WI38 (cell line): ENCODE results near the gene FAM3B.
"Not testable (repeated sequence)": the region's sequence is repeated elsewhere in the genome, so short reads cannot be mapped to it uniquely, and the experiment has no call there.

Source experiments
- H3K4me3 ChIP-seq: 2 replicates; pipeline ENCODE4 v1.5.1; 2011; ENCODE audit warnings: low read depth, mild to moderate bottlenecking, control low read depth, low read length
- TF ChIP-seq, protein P1 (sequence below): IDR thresholded peaks from 2 replicates; pipeline ENCODE4 v1.5.1; 2012; ENCODE audit warnings: low read depth, mild to moderate bottlenecking, control low read depth, low read length

Gene FAM3B

GRCh38 chr21:41304068-41304720, 12.4 kb upstream of the FAM3B start:
- TF ChIP-seq, protein P1, sequence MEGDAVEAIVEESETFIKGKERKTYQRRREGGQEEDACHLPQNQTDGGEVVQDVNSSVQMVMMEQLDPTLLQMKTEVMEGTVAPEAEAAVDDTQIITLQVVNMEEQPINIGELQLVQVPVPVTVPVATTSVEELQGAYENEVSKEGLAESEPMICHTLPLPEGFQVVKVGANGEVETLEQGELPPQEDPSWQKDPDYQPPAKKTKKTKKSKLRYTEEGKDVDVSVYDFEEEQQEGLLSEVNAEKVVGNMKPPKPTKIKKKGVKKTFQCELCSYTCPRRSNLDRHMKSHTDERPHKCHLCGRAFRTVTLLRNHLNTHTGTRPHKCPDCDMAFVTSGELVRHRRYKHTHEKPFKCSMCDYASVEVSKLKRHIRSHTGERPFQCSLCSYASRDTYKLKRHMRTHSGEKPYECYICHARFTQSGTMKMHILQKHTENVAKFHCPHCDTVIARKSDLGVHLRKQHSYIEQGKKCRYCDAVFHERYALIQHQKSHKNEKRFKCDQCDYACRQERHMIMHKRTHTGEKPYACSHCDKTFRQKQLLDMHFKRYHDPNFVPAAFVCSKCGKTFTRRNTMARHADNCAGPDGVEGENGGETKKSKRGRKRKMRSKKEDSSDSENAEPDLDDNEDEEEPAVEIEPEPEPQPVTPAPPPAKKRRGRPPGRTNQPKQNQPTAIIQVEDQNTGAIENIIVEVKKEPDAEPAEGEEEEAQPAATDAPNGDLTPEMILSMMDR: no peak
- no peak overlapping the region for H3K4me3 ChIP-seq

- H3K4me3 ChIP-seq: no peak overlapping the region
- TF ChIP-seq, protein P1: no peak
Observed at GRCh38 chr21:41307219-41307618, 9.4 kb upstream of the FAM3B start.

DNA sequence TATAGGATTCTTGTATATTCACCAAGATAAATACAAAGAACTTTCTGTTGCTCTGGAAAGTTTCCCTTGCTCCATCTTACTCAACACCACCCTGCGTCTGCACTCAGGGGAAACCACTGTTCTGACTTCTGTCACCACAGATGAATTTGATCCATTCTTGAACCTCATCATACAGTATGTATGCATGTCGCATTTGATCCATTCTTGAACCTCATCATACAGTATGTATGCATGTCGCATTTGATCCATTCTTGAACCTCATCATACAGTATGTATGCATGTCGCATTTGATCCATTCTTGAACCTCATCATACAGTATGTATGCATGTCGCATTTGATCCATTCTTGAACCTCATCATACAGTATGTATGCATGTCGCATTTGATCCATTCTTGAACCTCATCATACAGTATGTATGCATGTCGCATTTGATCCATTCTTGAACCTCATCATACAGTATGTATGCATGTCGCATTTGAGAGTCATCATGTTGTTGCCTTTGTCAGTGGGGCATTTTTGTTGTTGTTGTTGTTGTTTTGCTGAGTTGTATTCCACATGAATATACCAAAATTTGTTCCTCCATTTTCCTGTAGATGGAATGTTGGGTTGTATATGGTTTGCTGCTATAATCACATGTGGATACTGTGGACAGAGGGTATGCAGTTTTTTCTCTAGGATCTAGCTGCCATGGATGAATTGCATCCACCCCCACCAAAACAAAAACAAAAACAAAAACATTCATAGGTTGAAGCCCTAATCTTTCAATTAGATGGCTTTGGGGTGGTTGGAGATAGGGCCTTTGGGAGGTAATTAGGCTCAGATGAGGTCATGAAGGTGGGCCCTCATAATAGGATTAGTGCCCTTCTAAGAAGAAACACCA, 3.1 kb upstream of the FAM3B start:
- H3K4me3 ChIP-seq: not testable (repeated sequence)

GRCh38 chr21:41315726-41316125, 875 bp upstream of the FAM3B start:
- no peak overlapping the region for H3K4me3 ChIP-seq
- TF ChIP-seq, protein P1: no peak

DNA sequence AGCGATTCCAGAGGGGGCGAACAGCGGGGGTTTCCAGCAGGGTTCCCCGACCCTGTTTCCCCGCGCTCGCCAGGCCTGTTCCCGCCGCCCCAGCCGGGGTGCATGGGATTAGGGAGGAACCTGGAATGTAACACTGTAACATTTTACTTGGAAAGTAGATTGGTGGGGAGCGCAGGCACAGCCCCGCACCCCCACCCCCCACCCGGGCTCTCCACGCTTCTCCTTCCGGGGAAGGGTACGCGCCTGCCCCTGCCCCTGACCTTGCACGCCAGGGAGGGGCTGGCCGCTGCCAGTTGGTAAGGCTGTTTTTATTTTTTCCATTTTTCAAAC, 427 bp downstream of the FAM3B start:
- no peak overlapping the region for H3K4me3 ChIP-seq
- TF ChIP-seq, protein P1: no peak

DNA sequence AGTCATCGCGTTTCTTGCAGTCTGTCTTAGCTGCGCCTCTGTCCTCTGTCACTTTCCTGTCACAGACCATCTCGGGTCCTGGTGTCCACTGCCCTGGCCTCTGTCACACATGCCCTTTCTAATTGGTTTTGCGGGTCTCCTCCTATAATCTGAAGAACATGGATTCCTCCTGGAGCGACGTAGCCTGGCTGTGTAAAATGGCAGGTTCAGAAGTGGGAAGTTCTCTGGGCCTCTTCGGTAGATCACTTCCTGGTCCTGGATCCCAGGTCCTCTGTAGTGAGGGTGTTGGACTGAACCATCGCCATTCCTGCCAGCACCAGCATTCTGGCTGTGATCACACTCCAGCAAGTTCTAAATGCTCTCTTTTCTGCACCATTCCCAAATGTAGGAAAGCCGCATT, 857 bp downstream of the FAM3B start:
- TF ChIP-seq, protein P1: no peak
- no peak overlapping the region for H3K4me3 ChIP-seq

DNA sequence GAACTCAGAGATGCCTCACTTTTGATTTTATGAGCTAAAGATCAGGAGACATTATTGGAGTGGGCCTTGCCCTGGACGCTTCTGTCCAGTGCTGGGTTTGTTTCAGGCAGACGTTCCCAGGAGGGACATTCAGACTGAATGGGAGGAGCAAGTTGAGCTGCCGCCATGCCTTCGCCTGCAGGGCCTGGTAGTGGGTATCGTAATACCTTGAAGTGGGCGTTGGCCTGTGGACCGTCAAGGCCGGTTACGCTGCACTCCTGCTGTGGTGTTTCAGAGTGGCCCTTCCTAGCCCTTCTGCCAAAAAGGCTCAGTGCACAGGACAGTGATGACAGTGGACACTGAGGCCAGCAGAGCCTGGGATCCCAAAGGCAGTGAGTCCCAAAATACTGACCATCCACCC, 1.6 kb downstream of the FAM3B start:
- TF ChIP-seq, protein P1: no peak
- no peak overlapping the region for H3K4me3 ChIP-seq
